Activated CD4-positive, alpha-beta T cell treated with anti-CD3 and anti-CD28 coated beads, Interleukin-2, amount 50 U/mL, for 48 hours (primary cell): Measurements from ENCODE around the gene PDE4D.

Experiments used
- DNase-seq, 2 experiments: peaks; one replicate each; pipeline ENCODE4 v3.0.0-alpha.2; 2020

The PDE4D gene

GRCh38 chr5:59158637-59159391, 734.7 kb downstream of the PDE4D start:
- DNase-seq, result no peak

GRCh38 chr5:59158165-59158564, 735.4 kb downstream of the PDE4D start:
- DNase-seq, result no peak

- DNase-seq, result no peak
Measured at GRCh38 chr5:59157068-59157467, 736.5 kb downstream of the PDE4D start.

GRCh38 chr5:59152701-59153245, 740.8 kb downstream of the PDE4D start:
- no peak for DNase-seq

- no peak for DNase-seq
Measured at GRCh38 chr5:59151162-59151889, 742.2 kb downstream of the PDE4D start.

- no peak for DNase-seq
Measured at GRCh38 chr5:59149827-59150226, 743.7 kb downstream of the PDE4D start.

- DNase-seq, result no peak
Measured at GRCh38 chr5:59149271-59149670, 744.3 kb downstream of the PDE4D start.

GRCh38 chr5:59146729-59147128, 746.8 kb downstream of the PDE4D start:
- DNase-seq, result no peak

- no peak for DNase-seq
Measured at GRCh38 chr5:59143926-59144333, 749.6 kb downstream of the PDE4D start.

- DNase-seq, result no peak
Measured at GRCh38 chr5:59142927-59143326, 750.6 kb downstream of the PDE4D start.

GRCh38 chr5:59142138-59142537, 751.4 kb downstream of the PDE4D start:
- DNase-seq, result no peak

GRCh38 chr5:59140133-59140532, 753.4 kb downstream of the PDE4D start:
- DNase-seq, result no peak

- DNase-seq, result no peak
Measured at GRCh38 chr5:59139695-59140094, 753.8 kb downstream of the PDE4D start.

- no peak for DNase-seq
Measured at GRCh38 chr5:59138509-59138908, 755.0 kb downstream of the PDE4D start.

- DNase-seq, result no peak
Measured at GRCh38 chr5:59137846-59138245, 755.7 kb downstream of the PDE4D start.

- DNase-seq, result no peak
Measured at GRCh38 chr5:59136549-59136948, 757.0 kb downstream of the PDE4D start.

GRCh38 chr5:59134471-59135163, 758.9 kb downstream of the PDE4D start:
- DNase-seq, result no peak

GRCh38 chr5:59133764-59134261, 759.7 kb downstream of the PDE4D start:
- no peak for DNase-seq

- DNase-seq, result no peak
Measured at GRCh38 chr5:59132131-59132530, 761.4 kb downstream of the PDE4D start.

GRCh38 chr5:59130431-59130830, 763.1 kb downstream of the PDE4D start:
- no peak for DNase-seq

GRCh38 chr5:59128646-59129290, 764.8 kb downstream of the PDE4D start:
- DNase-seq, result no peak

- DNase-seq, result no peak
Measured at GRCh38 chr5:59126708-59127573, 766.6 kb downstream of the PDE4D start.
